LNCaP clone FGC (cell line): Measurements from ENCODE around the gene DDX53.

Experiments
- DNase-seq: peaks from one replicate; pipeline ENCODE4 v3.0.0-alpha.2; 2011; ENCODE audit warnings: low read depth
- H3K4me3 ChIP-seq: 2 replicates; pipeline ENCODE4 v1.5.1; 2011; ENCODE audit warnings: mild to moderate bottlenecking, low read depth, low read length, control low read depth
- CTCF ChIP-seq: IDR thresholded peaks from 2 replicates; pipeline ENCODE4 v1.5.1; 2012; ENCODE audit warnings: mild to moderate bottlenecking; ENCODE audit not compliant: control insufficient read depth, insufficient read depth; ENCODE audit errors: extremely low read depth

DDX53 gene

GRCh38 chrX:23003116-23003515 lies 3.4 kb downstream of the DDX53 start:
- no peak for TF ChIP-seq CTCF
- no peak overlapping the region for H3K4me3 ChIP-seq
- DNase-seq: no peak

- DNase-seq: peak; percentile 2
- H3K4me3 ChIP-seq: no peak overlapping the region
- peak; percentile 52 for TF ChIP-seq CTCF
Observed at GRCh38 chrX:23008431-23009099, 8.8 kb downstream of the DDX53 start.

- TF ChIP-seq CTCF: no peak
- no peak overlapping the region for H3K4me3 ChIP-seq
- no peak for DNase-seq
Observed at GRCh38 chrX:23012162-23012561, 12.4 kb downstream of the DDX53 start.

- TF ChIP-seq CTCF: no peak
- no peak for DNase-seq
- H3K4me3 ChIP-seq: no peak overlapping the region
Observed at GRCh38 chrX:23012636-23013035, 12.9 kb downstream of the DDX53 start.

GRCh38 chrX:23013366-23013765 lies 13.6 kb downstream of the DDX53 start:
- DNase-seq: no peak
- TF ChIP-seq CTCF: no peak
- H3K4me3 ChIP-seq: no peak overlapping the region

GRCh38 chrX:23031600-23031999 lies 31.8 kb downstream of the DDX53 start:
- TF ChIP-seq CTCF: no peak
- H3K4me3 ChIP-seq: no peak overlapping the region
- no peak for DNase-seq

GRCh38 chrX:23035493-23035892 lies 35.7 kb downstream of the DDX53 start:
- TF ChIP-seq CTCF: peak; percentile 37

More at GRCh38 chrX:23035493-23035892, 35.7 kb downstream of the DDX53 start:
- H3K4me3 ChIP-seq: no peak overlapping the region
- no peak for DNase-seq
